Measurements from ENCODE around the gene IGFL3. TPM values are rescaled to one million over a fixed set of nuclear protein-coding genes. Genes with fewer than 3 reads are reported as not detected.

IGFL3 gene
- polyA plus RNA-seq, 1 donor (not counting 4 experiments of a cell fraction or from before 2014, with no cell fraction given): 344 TPM

- TF ChIP-seq EZH2 (IDR thresholded peaks at IDR 0.05; ENCODE audit: low read length): no peak
- no peak for TF ChIP-seq CTCF (optimal IDR thresholded peaks at IDR 0.05 in 1 of 3, IDR thresholded peaks at IDR 0.05 in 1 of 3, conservative IDR thresholded peaks at IDR 0.05 in 1 of 3; ENCODE audit: extremely low read depth in 1 of 3, insufficient read depth in 2 of 3, low read length in 3 of 3)
- Histone ChIP-seq H3K79me2 (ENCODE audit: control insufficient read depth, insufficient read depth, low read length) (no peaks in the 10 kb centered on the region), H2AFZ (ENCODE audit: control insufficient read depth, low read length) (no peak overlapping the region), H4K20me1 (ENCODE audit: control insufficient read depth, extremely low read depth, insufficient read depth, low read length) (no peaks in the 10 kb centered on the region), H3K9me3 (ENCODE audit: control insufficient read depth, low read depth, low read length) (peaks cover 2% of the 10 kb centered on the region), H3K4me1 (ENCODE audit: control insufficient read depth, extremely low read depth, insufficient read depth, low read length) (no peaks in the 10 kb centered on the region), H3K27me3 (ENCODE audit: control insufficient read depth, extremely low read depth, insufficient read depth, low read length) (no peaks in the 10 kb centered on the region), H3K36me3 (ENCODE audit: control insufficient read depth in 2 of 2, extremely low read depth in 1 of 2, insufficient read depth in 2 of 2, low read length in 2 of 2) (peaks cover 0 to 1% of the 10 kb centered on the region in 2 experiments), H3K4me3 (ENCODE audit: control insufficient read depth in 2 of 3, extremely low read depth in 1 of 3, insufficient read depth in 2 of 3, low read depth in 1 of 3, low read length in 3 of 3) (no peak overlapping the region), H3K4me2 (ENCODE audit: control insufficient read depth, extremely low read depth, insufficient read depth, low read depth, low read length) (no peak overlapping the region), H3K27ac (ENCODE audit: control insufficient read depth, insufficient read depth, low read length) (no peak overlapping the region), H3K9me1 (ENCODE audit: control insufficient read depth, extremely low read depth, insufficient read depth, low read length) (no peaks in the 10 kb centered on the region), H3K9ac (ENCODE audit: control insufficient read depth, extremely low read depth, insufficient read depth, low read length) (no peak overlapping the region)
- DNase-seq (ENCODE audit: low read depth, low spot score) (no peak), FAIRE-seq (no peak)
- dilution Hi-C loops (cut with MboI; ENCODE audit: extremely low pct_ligation_motif_present, low sequenced_read_pairs): no loop called here
Measured at GRCh38 chr19:46101293-46101692, 23.2 kb downstream of the IGFL3 start.

- dilution Hi-C loops (cut with MboI; ENCODE audit: extremely low pct_ligation_motif_present, low sequenced_read_pairs): no loop called here
- Histone ChIP-seq H3K27ac (ENCODE audit: control insufficient read depth, insufficient read depth, low read length) (no peak overlapping the region), H3K9me3 (ENCODE audit: control insufficient read depth, low read depth, low read length) (peaks cover 2% of the 10 kb centered on the region)
Measured at GRCh38 chr19:46100344-46100743, 24.1 kb downstream of the IGFL3 start.

More at GRCh38 chr19:46100344-46100743, 24.1 kb downstream of the IGFL3 start:
- Histone ChIP-seq H3K36me3 (ENCODE audit: control insufficient read depth in 2 of 2, extremely low read depth in 1 of 2, insufficient read depth in 2 of 2, low read length in 2 of 2) (peaks cover 0 to 1% of the 10 kb centered on the region in 2 experiments), H3K27me3 (ENCODE audit: control insufficient read depth, extremely low read depth, insufficient read depth, low read length) (no peaks in the 10 kb centered on the region), H4K20me1 (ENCODE audit: control insufficient read depth, extremely low read depth, insufficient read depth, low read length) (no peaks in the 10 kb centered on the region), H3K4me2 (ENCODE audit: control insufficient read depth, extremely low read depth, insufficient read depth, low read depth, low read length) (no peak overlapping the region), H2AFZ (ENCODE audit: control insufficient read depth, low read length) (no peak overlapping the region), H3K79me2 (ENCODE audit: control insufficient read depth, insufficient read depth, low read length) (no peaks in the 10 kb centered on the region), H3K4me3 (ENCODE audit: control insufficient read depth in 2 of 3, extremely low read depth in 1 of 3, insufficient read depth in 2 of 3, low read depth in 1 of 3, low read length in 3 of 3) (no peak overlapping the region), H3K4me1 (ENCODE audit: control insufficient read depth, extremely low read depth, insufficient read depth, low read length) (no peaks in the 10 kb centered on the region), H3K9me1 (ENCODE audit: control insufficient read depth, extremely low read depth, insufficient read depth, low read length) (no peaks in the 10 kb centered on the region), H3K9ac (ENCODE audit: control insufficient read depth, extremely low read depth, insufficient read depth, low read length) (no peak overlapping the region)
- no peak for TF ChIP-seq CTCF (optimal IDR thresholded peaks at IDR 0.05 in 1 of 3, IDR thresholded peaks at IDR 0.05 in 1 of 3, conservative IDR thresholded peaks at IDR 0.05 in 1 of 3; ENCODE audit: extremely low read depth in 1 of 3, insufficient read depth in 2 of 3, low read length in 3 of 3)
- no peak for TF ChIP-seq EZH2 (IDR thresholded peaks at IDR 0.05; ENCODE audit: low read length)
- DNase-seq (ENCODE audit: low read depth, low spot score) (no peak), FAIRE-seq (no peak)

Measured in keratinocyte (primary cell).